HG03354 (cell line): Measurements from ENCODE around the gene IKZF2.
A peak's percentile ranks its signal among the peaks of the same experiment; 100 is the strongest.
"Not testable (repeated sequence)": the region's sequence is repeated elsewhere in the genome, so short reads cannot be mapped to it uniquely, and the experiment has no call there.

ENCODE experiments used
- ATAC-seq: cut with Tn5 transposase; IDR thresholded peaks from one replicate; pipeline ENCODE4 v1.9.1; 2021; ENCODE audit warnings: mild to moderate bottlenecking; ENCODE audit not compliant: unreplicated experiment, poor library complexity, severe bottlenecking

Gene IKZF2

GRCh38 chr2:213065583-213066442 is 85.6 kb downstream of the IKZF2 start:
- peak; percentile 66 for ATAC-seq

GRCh38 chr2:213064099-213064498 is 87.3 kb downstream of the IKZF2 start:
- ATAC-seq, result no peak

GRCh38 chr2:213057977-213058376 is 93.4 kb downstream of the IKZF2 start:
- no peak for ATAC-seq

GRCh38 chr2:213046431-213046830 is 105.0 kb downstream of the IKZF2 start:
- no peak for ATAC-seq

- no peak for ATAC-seq
Observed at GRCh38 chr2:213043566-213043965, 107.8 kb downstream of the IKZF2 start.

- no peak for ATAC-seq
Observed at GRCh38 chr2:213042262-213042661, 109.2 kb downstream of the IKZF2 start.

- no peak for ATAC-seq
Observed at GRCh38 chr2:213036836-213037235, 114.6 kb downstream of the IKZF2 start.

- no peak for ATAC-seq
Observed at GRCh38 chr2:213034585-213034984, 116.8 kb downstream of the IKZF2 start.

GRCh38 chr2:213032607-213033006 is 118.8 kb downstream of the IKZF2 start:
- ATAC-seq, result no peak

GRCh38 chr2:213022987-213023386 is 128.4 kb downstream of the IKZF2 start:
- peak; percentile 75 for ATAC-seq

GRCh38 chr2:213021971-213022899 is 129.2 kb downstream of the IKZF2 start:
- ATAC-seq, result peak; percentile 84

- not testable (repeated sequence) for ATAC-seq
Observed at GRCh38 chr2:213020913-213021312, 130.5 kb downstream of the IKZF2 start.

- no peak for ATAC-seq
Observed at GRCh38 chr2:213020268-213020667, 131.1 kb downstream of the IKZF2 start.

- ATAC-seq, result no peak
Observed at GRCh38 chr2:213019368-213019767, 132.0 kb downstream of the IKZF2 start.

- no peak for ATAC-seq
Observed at GRCh38 chr2:213018340-213018901, 133.0 kb downstream of the IKZF2 start.

GRCh38 chr2:213017404-213017803 is 134.0 kb downstream of the IKZF2 start:
- ATAC-seq, result no peak

- ATAC-seq, result no peak
Observed at GRCh38 chr2:213016984-213017351, 134.4 kb downstream of the IKZF2 start.

GRCh38 chr2:213016166-213016983 is 135.0 kb downstream of the IKZF2 start:
- ATAC-seq, result no peak

GRCh38 chr2:213015387-213016165 is 135.8 kb downstream of the IKZF2 start:
- ATAC-seq, result peak; percentile 85
